GM21360 (cell line): ENCODE results near the gene PPP4R4.
"Not testable (repeated sequence)": the region's sequence is repeated elsewhere in the genome, so short reads cannot be mapped to it uniquely, and the experiment has no call there.

Experiments used
- ATAC-seq: cut with Tn5 transposase; IDR thresholded peaks from one replicate; pipeline ENCODE4 v1.9.1; 2021; ENCODE audit warnings: mild to moderate bottlenecking, moderate library complexity; ENCODE audit not compliant: unreplicated experiment

The PPP4R4 gene

GRCh38 chr14:94175747-94176146 lies 1.6 kb downstream of the PPP4R4 start:
- ATAC-seq, result no peak

DNA sequence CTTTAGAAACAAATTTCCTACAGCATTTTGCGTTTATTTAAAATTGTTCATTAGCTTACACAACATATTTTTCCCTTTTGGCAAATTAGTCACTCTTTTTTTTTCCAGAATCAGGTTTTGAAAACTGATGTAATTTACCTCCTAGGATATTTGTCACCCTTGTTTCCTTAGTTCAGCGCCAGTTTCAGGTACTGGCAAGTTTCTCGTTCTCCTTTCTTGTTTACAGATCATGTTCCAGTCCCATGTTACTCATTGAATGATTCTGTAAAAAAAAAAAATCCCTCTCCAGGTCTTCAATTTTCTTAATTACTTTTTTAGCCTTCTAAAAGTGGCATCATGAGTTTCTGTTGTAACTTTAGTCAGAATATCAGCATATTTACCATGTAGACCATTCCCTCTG lies 2.7 kb downstream of the PPP4R4 start:
- ATAC-seq, result no peak

DNA sequence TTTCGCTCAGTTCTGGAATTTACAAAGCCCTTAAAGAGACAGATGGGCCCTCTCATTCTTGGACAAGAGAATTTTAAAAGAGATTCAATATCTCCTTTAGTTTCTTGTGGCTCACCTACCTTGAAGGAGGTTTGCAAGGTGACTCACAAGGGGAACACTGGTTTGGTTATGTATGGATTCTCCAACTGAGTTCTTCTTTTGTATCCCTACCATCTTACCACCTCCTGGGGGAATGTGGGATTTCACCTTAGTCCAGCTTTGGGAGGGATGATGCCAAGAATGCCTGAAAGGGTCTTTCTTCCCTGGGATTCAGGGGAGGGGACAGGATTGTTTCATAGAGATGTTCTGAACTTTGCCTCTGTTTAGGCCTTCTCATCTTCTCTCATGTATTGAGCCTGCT lies 3.7 kb downstream of the PPP4R4 start:
- no peak for ATAC-seq

- ATAC-seq, result no peak
These were observed 5.1 kb downstream of the PPP4R4 start for GRCh38 chr14:94179244-94179643.

DNA sequence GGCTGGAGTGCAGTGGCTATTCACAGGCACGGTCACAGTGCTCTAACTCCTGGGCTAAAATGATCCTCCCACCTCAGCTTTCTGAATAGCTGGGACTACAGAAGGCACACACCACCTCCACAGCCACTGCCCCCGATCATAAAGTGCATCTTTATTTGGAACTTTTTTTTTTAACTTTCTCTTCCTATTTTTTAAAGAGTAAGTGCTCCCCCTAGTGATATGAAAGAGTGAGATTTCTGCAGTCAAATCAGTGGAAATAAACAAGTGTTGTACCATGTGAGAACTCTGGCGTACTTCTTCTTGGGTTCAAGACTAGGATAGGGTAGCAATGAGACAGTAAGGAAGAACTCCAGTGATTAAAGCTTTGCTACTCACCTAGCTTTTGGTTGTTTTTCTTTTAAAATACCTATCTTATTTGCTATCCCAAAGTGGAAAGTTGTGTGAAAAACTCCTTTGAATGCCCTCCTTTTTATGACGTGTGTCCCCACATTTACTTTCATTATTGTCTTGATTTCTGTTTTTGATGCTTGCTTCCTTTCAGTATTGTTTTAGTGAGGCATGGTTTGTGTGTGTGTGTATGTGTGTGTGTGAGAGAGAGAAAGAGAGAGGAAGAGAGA lies 6.6 kb downstream of the PPP4R4 start:
- ATAC-seq, result peak; percentile 76

DNA sequence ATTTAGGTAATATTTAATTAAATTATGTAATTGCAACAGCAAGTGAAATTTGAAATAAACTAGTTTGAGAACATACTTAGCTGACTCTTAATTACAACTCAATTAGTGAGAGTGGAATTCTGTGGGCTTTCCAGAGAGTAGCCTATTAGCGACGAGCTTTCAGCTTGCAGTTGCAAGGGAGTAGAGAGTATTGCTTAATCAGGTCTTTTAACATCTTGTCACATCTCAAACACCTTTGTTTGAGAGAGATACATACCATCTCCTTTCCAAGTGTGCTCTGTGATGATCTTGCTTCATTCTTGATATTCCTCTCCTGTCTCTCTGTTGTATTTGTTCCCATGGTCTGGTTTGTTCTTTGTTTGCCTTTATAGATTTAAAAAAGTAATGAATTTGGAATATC lies 7.7 kb downstream of the PPP4R4 start:
- no peak for ATAC-seq

GRCh38 chr14:94192536-94192935 lies 18.4 kb downstream of the PPP4R4 start:
- ATAC-seq, result no peak

DNA sequence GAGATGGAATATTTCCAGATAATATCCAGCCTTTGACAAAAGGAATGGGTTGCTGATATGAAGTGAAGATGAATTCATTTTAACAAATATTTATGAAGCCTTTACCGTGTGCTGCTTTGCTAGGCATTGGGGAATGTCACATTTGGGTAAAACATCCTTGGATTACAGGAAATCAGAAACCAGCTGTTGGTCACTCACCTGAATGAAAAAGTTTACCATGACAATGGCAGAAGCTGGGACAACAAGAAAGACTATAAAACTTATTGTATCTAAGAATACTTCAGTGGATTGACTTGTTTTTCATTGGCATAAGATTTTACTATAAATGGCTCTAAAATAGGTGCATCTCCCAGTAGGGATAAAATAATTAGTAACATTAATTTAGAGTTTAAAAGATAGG lies 19.7 kb downstream of the PPP4R4 start:
- ATAC-seq, result no peak

DNA sequence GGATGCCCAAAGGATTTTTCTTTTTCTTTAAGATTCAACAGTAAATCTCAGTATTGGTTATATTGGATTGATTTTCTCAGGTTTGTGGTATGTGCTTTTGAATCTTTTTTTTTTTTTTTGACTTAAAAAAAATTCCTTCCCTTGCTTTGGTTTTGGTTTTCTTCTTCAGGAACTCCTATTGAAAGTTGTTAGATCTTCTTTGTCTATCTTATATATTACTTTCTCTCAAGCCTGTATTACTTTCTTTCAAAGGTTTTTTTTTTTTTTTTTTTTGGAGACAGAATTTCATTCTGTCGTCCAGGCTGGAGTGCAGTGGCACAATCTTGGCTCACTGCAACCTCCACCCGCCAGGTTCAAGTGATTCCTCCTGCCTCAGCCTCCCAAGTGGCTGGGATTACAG lies 21.9 kb downstream of the PPP4R4 start:
- no peak for ATAC-seq

GRCh38 chr14:94203473-94204210 lies 29.5 kb downstream of the PPP4R4 start:
- ATAC-seq, result no peak

DNA sequence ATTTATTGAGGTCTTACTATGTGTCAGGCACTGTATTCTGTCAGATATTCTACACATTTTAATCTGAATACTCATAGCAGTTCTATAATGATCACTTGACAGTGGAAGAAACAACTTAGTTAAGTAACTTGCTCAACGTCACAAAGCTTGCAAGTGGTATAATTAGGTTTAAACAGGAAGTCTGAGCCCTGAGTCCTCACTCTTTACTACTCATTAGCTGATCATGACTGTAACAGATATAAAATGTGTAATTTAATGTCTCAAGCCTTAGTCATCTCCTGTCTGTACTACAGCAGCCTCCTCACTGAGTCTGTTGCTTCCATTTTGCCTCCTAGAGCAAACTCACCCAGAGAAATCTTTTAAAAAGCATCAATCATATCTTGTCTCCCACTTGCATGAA lies 38.9 kb downstream of the PPP4R4 start:
- ATAC-seq, result no peak

DNA sequence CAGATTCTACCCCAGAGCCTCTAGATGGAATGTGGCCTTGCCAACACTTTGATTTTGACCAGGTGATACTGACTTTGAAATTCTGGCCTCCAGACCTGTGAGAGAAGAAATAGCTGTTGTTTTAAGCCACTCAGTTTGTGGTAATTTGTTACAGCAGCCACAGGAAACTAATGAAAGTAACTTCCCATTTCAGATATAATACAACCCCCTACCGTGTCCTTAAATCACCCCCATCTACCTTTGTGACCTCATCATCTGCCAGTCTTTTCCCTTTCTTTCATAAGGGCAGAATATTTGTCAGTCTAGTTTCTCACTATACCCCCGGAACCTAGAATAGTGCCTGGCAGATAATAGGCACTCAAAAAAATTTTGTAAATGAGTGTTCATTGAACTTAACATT lies 39.6 kb downstream of the PPP4R4 start:
- ATAC-seq, result no peak

DNA sequence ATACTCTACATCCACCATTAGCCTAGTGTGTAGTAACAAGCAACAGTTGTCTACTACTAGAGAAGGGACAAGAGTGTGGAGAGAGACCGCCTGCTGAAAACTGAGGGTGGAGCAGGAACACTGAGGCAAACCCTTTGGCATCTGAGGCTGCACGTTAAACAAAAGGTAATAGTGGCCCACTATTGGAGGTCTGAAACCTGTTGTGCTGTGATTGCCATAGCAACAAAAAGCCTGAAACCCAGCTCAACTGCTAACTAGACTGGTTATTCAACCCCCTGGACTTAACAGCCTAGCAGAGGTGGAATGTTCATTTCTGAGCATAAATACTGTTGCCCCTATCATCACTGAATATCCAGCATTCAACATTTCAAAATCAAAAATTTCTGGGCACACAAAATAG lies 43.0 kb downstream of the PPP4R4 start:
- ATAC-seq, result no peak

DNA sequence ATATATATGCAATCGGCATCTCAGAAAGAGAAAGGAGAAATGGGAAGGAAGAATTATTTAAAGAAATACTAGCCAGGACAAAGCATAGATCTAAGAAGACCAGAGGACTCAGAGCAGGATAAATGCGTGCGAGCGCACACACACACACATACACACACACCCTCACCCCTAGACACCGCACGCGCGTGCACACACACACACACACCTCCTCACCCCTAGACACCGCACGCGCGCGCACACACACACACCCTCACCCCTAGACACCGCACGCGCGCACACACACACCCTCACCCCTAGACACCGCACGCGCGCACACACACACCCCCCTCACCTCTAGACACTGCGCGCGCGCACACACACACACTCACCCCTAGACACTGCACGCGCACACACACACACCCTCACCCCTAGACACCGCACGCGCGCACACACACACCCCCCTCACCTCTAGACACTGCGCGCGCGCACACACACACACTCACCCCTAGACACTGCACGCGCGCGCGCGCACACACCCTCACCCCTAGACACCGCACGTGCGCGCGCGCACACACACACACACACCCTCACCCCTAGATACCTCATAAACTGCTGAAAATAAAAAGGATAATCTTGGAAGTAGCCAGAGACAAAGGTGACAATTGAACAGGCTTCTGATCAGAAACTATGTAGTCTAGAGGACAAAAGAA lies 44.2 kb downstream of the PPP4R4 start:
- not testable (repeated sequence) for ATAC-seq

- no peak for ATAC-seq
These were observed 49.9 kb downstream of the PPP4R4 start for GRCh38 chr14:94224040-94224439.

DNA sequence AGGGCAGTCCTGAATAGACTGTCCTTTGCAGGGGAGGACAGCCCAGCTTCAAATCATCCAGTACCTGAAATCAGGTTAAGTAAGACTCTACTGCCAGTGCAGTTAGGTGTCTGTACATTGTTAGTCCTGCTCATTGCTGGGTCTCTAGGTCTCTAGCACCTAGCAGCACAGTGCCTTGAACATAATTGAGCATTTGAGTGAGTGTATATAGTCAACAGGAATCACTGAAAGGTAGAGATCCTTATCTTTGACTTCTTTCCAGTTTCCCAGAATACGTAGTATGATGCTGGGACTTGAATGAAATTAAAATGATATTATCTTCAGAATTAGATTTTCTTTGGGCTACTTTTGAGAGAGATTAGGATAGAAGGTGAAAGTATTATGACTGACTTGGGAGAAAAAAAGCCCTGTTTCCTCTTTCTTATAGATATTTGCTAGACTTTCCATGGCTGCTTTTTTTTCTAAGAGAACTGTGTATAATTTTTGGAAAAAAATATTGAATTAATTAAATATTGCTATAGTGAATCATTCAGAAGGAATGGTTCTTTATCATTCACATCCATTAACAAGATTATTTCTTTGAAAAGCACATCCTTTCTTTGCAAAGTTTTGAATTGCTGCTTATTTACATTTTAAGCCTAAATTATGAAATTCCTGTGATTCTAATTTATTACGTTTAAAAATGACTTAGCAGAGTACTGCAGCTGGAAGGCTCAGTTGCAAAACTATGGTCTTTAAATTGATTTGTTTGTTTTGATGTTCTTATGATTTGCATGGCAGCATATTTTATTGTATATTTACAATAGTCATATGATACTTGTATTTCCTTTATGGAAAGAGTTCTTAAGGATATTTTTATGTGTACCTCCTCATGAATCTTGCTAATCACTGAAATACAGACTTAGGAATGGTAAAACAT lies 51.6 kb downstream of the PPP4R4 start:
- no peak for ATAC-seq

- ATAC-seq, result no peak
These were observed 52.9 kb downstream of the PPP4R4 start for GRCh38 chr14:94227029-94227428.

GRCh38 chr14:94237046-94237445 lies 62.9 kb downstream of the PPP4R4 start:
- ATAC-seq, result no peak

DNA sequence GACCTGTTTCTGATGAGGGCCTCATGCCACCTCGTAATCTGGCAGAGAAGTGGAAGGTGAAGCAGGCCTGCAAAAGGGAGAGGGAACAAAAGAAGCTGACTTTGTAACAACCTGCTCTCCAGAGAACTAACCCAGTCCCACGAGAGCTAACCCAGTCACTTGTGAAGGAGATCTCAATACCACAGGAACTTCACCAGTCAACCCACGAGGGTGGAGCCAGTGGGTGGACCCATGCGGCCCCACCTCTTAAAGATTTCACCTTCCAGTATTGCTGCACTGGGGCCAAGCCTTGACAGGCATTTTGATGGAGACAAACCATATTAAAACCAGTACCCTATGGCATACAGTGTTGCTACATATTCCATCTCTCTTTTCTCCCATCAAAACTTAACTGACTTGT lies 63.9 kb downstream of the PPP4R4 start:
- no peak for ATAC-seq

DNA sequence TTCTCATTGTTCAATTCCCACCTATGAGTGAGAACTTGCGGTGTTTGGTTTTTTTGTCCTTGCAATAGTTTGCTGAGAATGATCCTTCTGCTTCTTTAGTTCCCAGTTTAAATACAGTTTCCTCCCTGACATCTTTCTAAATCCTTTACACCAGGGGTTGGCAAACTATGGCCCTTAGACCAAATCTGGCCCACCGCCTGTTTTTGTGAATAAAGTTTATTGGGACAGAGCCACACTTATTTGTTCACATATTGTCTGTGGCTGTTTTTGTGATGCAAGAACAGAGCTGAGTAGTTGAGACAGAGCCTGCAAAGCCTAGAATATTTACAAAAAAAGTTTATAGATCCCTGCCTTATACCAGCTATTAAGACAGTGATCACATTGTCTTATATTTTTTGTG lies 65.3 kb downstream of the PPP4R4 start:
- no peak for ATAC-seq

- no peak for ATAC-seq
These were observed 70.1 kb downstream of the PPP4R4 start for GRCh38 chr14:94244182-94244581.
